IMR-90 (cell line): ENCODE results near the gene EPPIN. TPM values are rescaled to one million over a fixed set of nuclear protein-coding genes. Genes with fewer than 3 reads are reported as not detected.

Experiments
- ATAC-seq: fragments of 200-7000 bp; cut with Tn5 transposase; 2 replicates; pipeline ENCODE4 v1.9.1; 2020; ENCODE audit warnings: low read depth, mild to moderate bottlenecking, moderate library complexity
- BruUV-seq: library from RNA; stranded (reverse); fragments of 400-500 nt; replicated peaks from 2 replicates; lab custom pipeline; 2021; lab: Mats Ljungman, UMichigan
- CTCF ChIA-PET: fragments of 300-600 bp; formaldehyde crosslinking; extraction: SDS; loops from one replicate; lab custom pipeline; 2021; ENCODE audit warnings: antibody characterized with exemption; lab: Yijun Ruan, JAX
- POLR2A ChIA-PET: fragments of 300-600 bp; sonication (Branson Sonifier 250); formaldehyde crosslinking; loops from one replicate; lab custom pipeline; 2022; ENCODE audit warnings: antibody characterized with exemption; ENCODE audit not compliant: unreplicated experiment; lab: Charles Lee
- DNase-seq: peaks from one replicate; pipeline ENCODE4 v3.0.0; 2013
- H2AFZ ChIP-seq: replicated peaks from 2 replicates; pipeline ENCODE3; 2013; ENCODE audit warnings: low read length, mild to moderate bottlenecking; ENCODE audit not compliant: poor library complexity
- H2AK5ac ChIP-seq: 2 replicates; pipeline ENCODE4 v1.6.1; 2013; ENCODE audit warnings: low read depth, low read length, inconsistent platforms
- H2AK9ac ChIP-seq: replicated peaks from 2 replicates; pipeline ENCODE3; 2013; ENCODE audit warnings: mild to moderate bottlenecking, low read depth, low read length, moderate library complexity; ENCODE audit not compliant: poor library complexity
- H2BK120ac ChIP-seq: 2 replicates; pipeline ENCODE4 v1.6.1; 2013; ENCODE audit warnings: low read depth, low read length, inconsistent platforms
- H2BK15ac ChIP-seq: 3 replicates; pipeline ENCODE4 v1.6.1; 2013; ENCODE audit warnings: low read depth, low read length, inconsistent platforms
- H2BK20ac ChIP-seq: 2 replicates; pipeline ENCODE4 v1.6.1; 2013; ENCODE audit warnings: low read depth, mild to moderate bottlenecking, inconsistent platforms, low read length, moderate library complexity
- H2BK5ac ChIP-seq: 2 replicates; pipeline ENCODE4 v1.6.1; 2013; ENCODE audit warnings: mild to moderate bottlenecking, low read depth, low read length, inconsistent platforms; ENCODE audit not compliant: poor library complexity, severe bottlenecking
- H3K14ac ChIP-seq: replicated peaks from 2 replicates; pipeline ENCODE4 v1.6.1; 2013; ENCODE audit warnings: low read depth, low read length, inconsistent platforms
- H3K18ac ChIP-seq: 2 replicates; pipeline ENCODE4 v1.6.1; 2013; ENCODE audit warnings: low read depth, low read length, control low read depth
- H3K23ac ChIP-seq: 2 replicates; pipeline ENCODE4 v1.6.1; 2013; ENCODE audit warnings: low read depth, low read length, inconsistent platforms
- H3K27ac ChIP-seq: 2 replicates; pipeline ENCODE4 v1.5.1; 2013; ENCODE audit warnings: mild to moderate bottlenecking, control low read depth, low read length; ENCODE audit not compliant: insufficient read depth
- H3K27me3 ChIP-seq: 2 replicates; pipeline ENCODE4 v1.6.1; 2013; ENCODE audit warnings: low read length; ENCODE audit not compliant: control insufficient read depth, insufficient read depth
- H3K36me3 ChIP-seq: 2 replicates; pipeline ENCODE4 v1.6.1; 2013; ENCODE audit warnings: low read length, mixed read lengths; ENCODE audit not compliant: control insufficient read depth, insufficient read depth
- H3K4ac ChIP-seq: 2 replicates; pipeline ENCODE4 v1.6.1; 2013; ENCODE audit warnings: low read depth, low read length, inconsistent platforms
- H3K4me1 ChIP-seq: 2 replicates; pipeline ENCODE4 v1.6.1; 2013; ENCODE audit warnings: low read length, mixed read lengths; ENCODE audit not compliant: control insufficient read depth, insufficient read depth
- H3K4me2 ChIP-seq: 2 replicates; pipeline ENCODE4 v1.6.1; 2013; ENCODE audit warnings: low read depth, mild to moderate bottlenecking, control low read depth, low read length, moderate library complexity
- H3K4me3 ChIP-seq: 2 replicates; pipeline ENCODE4 v1.5.1; 2013; ENCODE audit warnings: low read depth, mild to moderate bottlenecking, control low read depth, low read length, moderate library complexity; ENCODE audit not compliant: insufficient read depth
- H3K56ac ChIP-seq: 2 replicates; pipeline ENCODE4 v1.6.1; 2013; ENCODE audit warnings: low read length, inconsistent platforms; ENCODE audit not compliant: insufficient read depth; ENCODE audit errors: extremely low read depth
- H3K79me1 ChIP-seq, 2 experiments: 2 replicates each; pipeline ENCODE4 v1.6.1; 2013; ENCODE audit warnings: low read length in 2 of 2, inconsistent platforms in 1 of 2, low read depth in 1 of 2
- H3K9ac ChIP-seq: 2 replicates; pipeline ENCODE4 v1.6.1; 2013; ENCODE audit warnings: low read depth, low read length, control low read depth
- H3K9me1 ChIP-seq: 2 replicates; pipeline ENCODE4 v1.6.1; 2013; ENCODE audit warnings: low read length, inconsistent platforms; ENCODE audit not compliant: insufficient read depth
- H3K9me3 ChIP-seq: 2 replicates; pipeline ENCODE4 v1.6.1; 2013; ENCODE audit warnings: low read length; ENCODE audit not compliant: control insufficient read depth, insufficient read depth
- H4K20me1 ChIP-seq: 2 replicates; pipeline ENCODE4 v1.6.1; 2013; ENCODE audit warnings: low read length, inconsistent platforms; ENCODE audit not compliant: insufficient read depth
- H4K5ac ChIP-seq: 2 replicates; pipeline ENCODE4 v1.6.1; 2013; ENCODE audit warnings: mild to moderate bottlenecking, low read depth, low read length, control low read depth
- H4K8ac ChIP-seq, 2 experiments: 2 replicates each; pipeline ENCODE4 v1.6.1; 2013; ENCODE audit warnings: low read depth in 2 of 2, low read length in 2 of 2, control low read depth in 1 of 2, inconsistent platforms in 1 of 2
- H4K91ac ChIP-seq: 2 replicates; pipeline ENCODE4 v1.6.1; 2013; ENCODE audit warnings: low read depth, low read length, inconsistent platforms; ENCODE audit not compliant: insufficient read depth
- BHLHE40 ChIP-seq: fragments of 150-350 bp; IDR thresholded peaks from 2 replicates; pipeline ENCODE4 v1.6.1; 2016; ENCODE audit warnings: mild to moderate bottlenecking, low read depth, low read length
- CEBPB ChIP-seq: IDR thresholded peaks from 2 replicates; pipeline ENCODE4 v1.6.1; 2012; ENCODE audit warnings: low read depth, low read length, improper control_type of control experiment
- CHD1 ChIP-seq: IDR thresholded peaks from 2 replicates; pipeline ENCODE4 v1.6.1; 2012; ENCODE audit warnings: low read depth, low read length, improper control_type of control experiment
- FOS ChIP-seq: fragments of 150-350 bp; IDR thresholded peaks from 2 replicates; pipeline ENCODE4 v1.6.1; 2016; ENCODE audit warnings: low read depth, low read length
- MAFK ChIP-seq: IDR thresholded peaks from 2 replicates; pipeline ENCODE4 v1.6.1; 2012; ENCODE audit warnings: low read depth, low read length, improper control_type of control experiment
- NFE2L2 ChIP-seq: fragments of 150-350 bp; IDR thresholded peaks from 2 replicates; pipeline ENCODE4 v1.6.1; 2016; ENCODE audit warnings: low read depth, mild to moderate bottlenecking, low read length
- POLR2A ChIP-seq: IDR thresholded peaks from 2 replicates; pipeline ENCODE4 v1.6.1; 2012; ENCODE audit warnings: mild to moderate bottlenecking, low read depth, low read length
- RAD21 ChIP-seq: IDR thresholded peaks from 2 replicates; pipeline ENCODE4 v1.6.1; 2012; ENCODE audit warnings: low read length, improper control_type of control experiment
- RCOR1 ChIP-seq: IDR thresholded peaks from 2 replicates; pipeline ENCODE4 v1.6.1; 2012; ENCODE audit warnings: mild to moderate bottlenecking, low read length, improper control_type of control experiment; ENCODE audit not compliant: insufficient replicate concordance
- RFX5 ChIP-seq: IDR thresholded peaks from 2 replicates; pipeline ENCODE4 v1.8.0; 2012; ENCODE audit warnings: low read depth, mild to moderate bottlenecking, low read length, moderate library complexity
- SMC3 ChIP-seq: fragments of 150-350 bp; IDR thresholded peaks from 2 replicates; pipeline ENCODE4 v1.6.1; 2016; ENCODE audit warnings: low read depth, mild to moderate bottlenecking, antibody characterized with exemption, low read length, moderate library complexity
- WGBS, 2 experiments: methylation state at CpG; one replicate each; pipeline versions ENCODE4 v1.1.5 to v1.1.7; 2013; ENCODE audit warnings: missing lambda C conversion rate in 2 of 2; ENCODE audit not compliant: insufficient read length in 1 of 2; ENCODE audit errors: extremely low coverage in 2 of 2; 5-methylcytosine and 5-hydroxymethylcytosine counted together
- dilution Hi-C: fragments of 300-500 bp; cut with HindIII; formaldehyde crosslinking; loops from one replicate; pipeline ENCODE4 v1.14.3; 2018; ENCODE audit warnings: low sequenced_read_pairs; ENCODE audit not compliant: unreplicated experiment
- in situ Hi-C: fragments of 300-500 bp; cut with MboI; formaldehyde crosslinking; loops from 3 replicates; pipeline ENCODE4 v1.14.3; 2019; ENCODE audit warnings: low sequenced_read_pairs, inconsistent platforms, mixed read lengths
- intact Hi-C: fragments of 100-400 bp; cut with micrococcal nuclease; formaldehyde crosslinking; loops from 2 replicates; pipeline ENCODE4 v1.10.0; 2022
- polyA plus RNA-seq, 3 experiments: library from polyadenylated mRNA; depleted of rRNA; stranded (reverse); fragments of >200 nt; gene quantifications; 2 replicates each; pipeline ENCODE4 v1.2.3, GENCODE V29; 2012; ENCODE audit warnings: low replicate concordance in 1 of 3
- total RNA-seq: library from RNA; depleted of rRNA; stranded (reverse); fragments of >200 nt; gene quantifications from 2 replicates; pipeline ENCODE4 v1.2.3, GENCODE V29; 2012
- TF ChIP-seq, protein P1 (sequence below): conservative IDR thresholded peaks from 2 replicates; pipeline ENCODE4 v1.5.1; 2012; ENCODE audit warnings: mild to moderate bottlenecking, low read depth, low read length, improper control_type of control experiment
- TF ChIP-seq, protein P2 (sequence below): fragments of 150-350 bp; IDR thresholded peaks from 2 replicates; pipeline ENCODE4 v1.6.1; 2017; ENCODE audit warnings: mild to moderate bottlenecking, antibody characterized with exemption, low read length, low read depth
- TF ChIP-seq, protein P3 (sequence below): fragments of 150-350 bp; IDR thresholded peaks from 2 replicates; pipeline ENCODE4 v1.6.1; 2016; ENCODE audit warnings: low read depth, mild to moderate bottlenecking, low read length, moderate library complexity, borderline replicate concordance

Gene EPPIN
- total and polyA plus RNA-seq, 2 of the 4 experiments (the other 2 are of a cell fraction): not detected

DNA sequence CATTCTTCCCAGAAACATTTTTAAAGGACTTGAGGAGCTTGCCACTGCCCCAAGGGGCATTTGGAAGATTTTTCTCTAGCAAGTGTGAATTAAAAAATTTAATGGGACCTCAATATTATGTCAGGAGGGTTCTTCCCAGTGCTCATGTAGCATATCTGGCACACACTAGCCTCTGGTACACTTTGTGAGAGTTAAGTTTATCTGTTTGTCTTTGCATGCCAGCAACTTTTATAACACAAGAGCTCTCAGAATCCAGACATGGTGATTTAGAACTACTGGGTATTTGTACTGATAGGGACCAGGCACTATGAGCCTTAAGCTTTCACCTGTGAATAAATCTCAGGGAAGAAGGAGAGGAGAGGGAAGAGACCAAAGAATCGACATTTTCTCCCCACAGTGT lies 44.6 kb downstream of the EPPIN start:
- Histone ChIP-seq H2AK5ac (no peak overlapping the region), H2BK15ac (no peak overlapping the region), H3K27me3 (peaks cover 2% of the 10 kb centered on the region), H2BK5ac (no peak overlapping the region), H2BK20ac (no peak overlapping the region), H2AK9ac (no peak overlapping the region), H3K56ac (no peak overlapping the region), H3K79me1 (no peaks in the 10 kb centered on the region), H3K4ac (no peak overlapping the region), H3K27ac (no peak overlapping the region), H3K14ac (no peak overlapping the region), H2BK120ac (no peak overlapping the region), H3K36me3 (no peaks in the 10 kb centered on the region), H3K9me1 (no peaks in the 10 kb centered on the region), H4K5ac (no peak overlapping the region), H4K8ac (no peak overlapping the region), H2AFZ (no peak overlapping the region), H3K9ac (no peak overlapping the region), H3K4me2 (no peak overlapping the region), H3K23ac (no peak overlapping the region), H3K4me1 (no peaks in the 10 kb centered on the region), H4K91ac (no peak overlapping the region), H4K20me1 (no peaks in the 10 kb centered on the region), H3K4me3 (no peak overlapping the region), H3K18ac (no peak overlapping the region), H3K9me3 (no peaks in the 10 kb centered on the region)
- no TSS peak for BruUV-seq
- no peak for TF ChIP-seq RCOR1
- TF ChIP-seq CEBPB: no peak
- TF ChIP-seq, protein P1, sequence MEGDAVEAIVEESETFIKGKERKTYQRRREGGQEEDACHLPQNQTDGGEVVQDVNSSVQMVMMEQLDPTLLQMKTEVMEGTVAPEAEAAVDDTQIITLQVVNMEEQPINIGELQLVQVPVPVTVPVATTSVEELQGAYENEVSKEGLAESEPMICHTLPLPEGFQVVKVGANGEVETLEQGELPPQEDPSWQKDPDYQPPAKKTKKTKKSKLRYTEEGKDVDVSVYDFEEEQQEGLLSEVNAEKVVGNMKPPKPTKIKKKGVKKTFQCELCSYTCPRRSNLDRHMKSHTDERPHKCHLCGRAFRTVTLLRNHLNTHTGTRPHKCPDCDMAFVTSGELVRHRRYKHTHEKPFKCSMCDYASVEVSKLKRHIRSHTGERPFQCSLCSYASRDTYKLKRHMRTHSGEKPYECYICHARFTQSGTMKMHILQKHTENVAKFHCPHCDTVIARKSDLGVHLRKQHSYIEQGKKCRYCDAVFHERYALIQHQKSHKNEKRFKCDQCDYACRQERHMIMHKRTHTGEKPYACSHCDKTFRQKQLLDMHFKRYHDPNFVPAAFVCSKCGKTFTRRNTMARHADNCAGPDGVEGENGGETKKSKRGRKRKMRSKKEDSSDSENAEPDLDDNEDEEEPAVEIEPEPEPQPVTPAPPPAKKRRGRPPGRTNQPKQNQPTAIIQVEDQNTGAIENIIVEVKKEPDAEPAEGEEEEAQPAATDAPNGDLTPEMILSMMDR: no peak
- TF ChIP-seq CHD1: no peak
- TF ChIP-seq, protein P2, sequence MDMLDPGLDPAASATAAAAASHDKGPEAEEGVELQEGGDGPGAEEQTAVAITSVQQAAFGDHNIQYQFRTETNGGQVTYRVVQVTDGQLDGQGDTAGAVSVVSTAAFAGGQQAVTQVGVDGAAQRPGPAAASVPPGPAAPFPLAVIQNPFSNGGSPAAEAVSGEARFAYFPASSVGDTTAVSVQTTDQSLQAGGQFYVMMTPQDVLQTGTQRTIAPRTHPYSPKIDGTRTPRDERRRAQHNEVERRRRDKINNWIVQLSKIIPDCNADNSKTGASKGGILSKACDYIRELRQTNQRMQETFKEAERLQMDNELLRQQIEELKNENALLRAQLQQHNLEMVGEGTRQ: no peak
- TF ChIP-seq, protein P3, sequence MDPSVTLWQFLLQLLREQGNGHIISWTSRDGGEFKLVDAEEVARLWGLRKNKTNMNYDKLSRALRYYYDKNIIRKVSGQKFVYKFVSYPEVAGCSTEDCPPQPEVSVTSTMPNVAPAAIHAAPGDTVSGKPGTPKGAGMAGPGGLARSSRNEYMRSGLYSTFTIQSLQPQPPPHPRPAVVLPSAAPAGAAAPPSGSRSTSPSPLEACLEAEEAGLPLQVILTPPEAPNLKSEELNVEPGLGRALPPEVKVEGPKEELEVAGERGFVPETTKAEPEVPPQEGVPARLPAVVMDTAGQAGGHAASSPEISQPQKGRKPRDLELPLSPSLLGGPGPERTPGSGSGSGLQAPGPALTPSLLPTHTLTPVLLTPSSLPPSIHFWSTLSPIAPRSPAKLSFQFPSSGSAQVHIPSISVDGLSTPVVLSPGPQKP: no peak
- TF ChIP-seq RFX5: no peak
- TF ChIP-seq MAFK: no peak
- TF ChIP-seq SMC3: no peak
- TF ChIP-seq POLR2A: no peak
- no peak for TF ChIP-seq BHLHE40
- no peak for TF ChIP-seq NFE2L2
- TF ChIP-seq RAD21: no peak
- TF ChIP-seq FOS: no peak
- DNase-seq: no peak
- ATAC-seq: no peak
- WGBS, 2 experiments: no CpG with 5 or more reads among the region's 1 CpG
- in situ Hi-C loops: no loop called here
- POLR2A ChIA-PET: no interaction called here
- CTCF ChIA-PET: no interaction called here
- intact Hi-C loops: no loop called here
- dilution Hi-C loops: no loop called here
